Measurements from ENCODE around the gene CDY2B.
"Not testable (repeated sequence)": the region's sequence is repeated elsewhere in the genome, so short reads cannot be mapped to it uniquely, and the experiment has no call there.

The CDY2B gene

DNA sequence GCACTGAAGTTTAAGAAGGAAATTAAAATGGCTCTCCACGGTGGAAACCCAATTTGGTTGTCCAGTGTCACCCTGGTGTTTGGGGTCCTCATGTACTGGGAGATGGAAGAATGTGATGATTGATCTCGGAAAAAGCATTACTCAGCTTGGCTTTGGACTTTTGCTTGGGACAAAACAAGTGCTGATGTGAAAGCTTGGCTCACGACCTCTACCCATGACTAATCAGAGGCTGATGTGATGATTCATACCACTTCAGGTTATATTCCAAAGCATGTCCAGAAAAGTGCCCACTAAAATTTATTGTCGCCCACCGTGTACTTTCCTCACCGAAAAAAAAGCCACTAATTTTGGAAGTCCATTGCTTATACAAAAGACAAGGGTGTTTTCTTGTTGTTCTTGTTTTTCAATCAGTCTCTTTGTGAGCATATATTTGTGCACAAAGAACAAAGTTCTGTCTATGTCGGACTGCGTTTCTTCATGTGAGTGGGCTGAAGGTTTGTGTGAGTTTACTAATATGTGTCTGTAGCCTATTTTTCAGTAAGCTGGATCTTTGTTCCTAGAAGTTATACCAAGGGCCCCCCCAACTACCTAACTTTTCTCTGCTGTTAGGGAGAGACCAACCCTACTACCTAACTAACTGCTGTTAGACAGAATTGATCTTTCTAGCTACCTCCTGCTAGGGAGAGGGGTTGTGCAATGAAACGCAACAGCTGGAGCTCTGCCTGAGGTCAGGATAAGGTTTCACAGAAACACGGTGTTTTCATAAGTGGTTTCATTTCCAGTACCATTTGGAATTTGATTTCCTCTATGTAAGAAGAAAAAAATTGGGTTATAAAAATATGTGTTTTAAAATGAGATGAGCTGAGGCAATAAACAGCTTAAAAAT, 22.8 kb downstream of the CDY2B start:
- H3K9me3 ChIP-seq (ENCODE audit: control insufficient read depth in 1 of 2, low read length in 2 of 2); H3K4me1 ChIP-seq (ENCODE audit: control insufficient read depth in 1 of 2, insufficient read depth in 2 of 2, low read length in 2 of 2); H3K27ac ChIP-seq (ENCODE audit: low read depth, low read length); H3K9ac ChIP-seq (ENCODE audit: low read depth in 1 of 2, low read length in 2 of 2); H3K4me3 ChIP-seq (ENCODE audit: low read depth in 1 of 2, low read length in 2 of 2); H3K27me3 ChIP-seq (ENCODE audit: control insufficient read depth in 1 of 2, insufficient read depth in 2 of 2, low read length in 2 of 2); H3K36me3 ChIP-seq (ENCODE audit: control insufficient read depth in 1 of 2, insufficient read depth in 2 of 2, low read length in 2 of 2): not testable (repeated sequence)

DNA sequence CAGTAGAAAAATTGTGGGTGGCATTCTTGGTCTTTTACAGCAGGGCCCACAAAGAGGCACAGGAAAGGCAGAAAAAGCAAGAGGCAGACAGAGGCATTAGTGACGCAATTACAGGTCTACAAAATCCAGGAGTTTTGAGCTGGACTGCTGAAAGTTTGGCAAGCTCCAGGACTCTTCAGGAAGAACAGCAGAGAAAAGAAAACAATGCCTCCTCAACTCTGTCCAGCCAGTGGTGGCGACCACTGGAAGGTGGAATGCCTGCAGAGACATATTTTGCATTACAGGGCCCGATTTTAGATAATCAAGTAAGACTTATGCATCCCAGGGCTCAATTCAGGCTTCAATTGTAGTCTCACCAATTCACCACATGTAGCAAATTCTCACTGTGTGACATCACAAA, 23.5 kb downstream of the CDY2B start:
- H3K27me3 ChIP-seq (ENCODE audit: control insufficient read depth in 1 of 2, insufficient read depth in 2 of 2, low read length in 2 of 2); H3K4me3 ChIP-seq (ENCODE audit: low read depth in 1 of 2, low read length in 2 of 2); H3K4me1 ChIP-seq (ENCODE audit: control insufficient read depth in 1 of 2, insufficient read depth in 2 of 2, low read length in 2 of 2); H3K9me3 ChIP-seq (ENCODE audit: control insufficient read depth in 1 of 2, low read length in 2 of 2); H3K9ac ChIP-seq (ENCODE audit: low read depth in 1 of 2, low read length in 2 of 2); H3K36me3 ChIP-seq (ENCODE audit: control insufficient read depth in 1 of 2, insufficient read depth in 2 of 2, low read length in 2 of 2); H3K27ac ChIP-seq (ENCODE audit: low read depth, low read length): not testable (repeated sequence)

DNA sequence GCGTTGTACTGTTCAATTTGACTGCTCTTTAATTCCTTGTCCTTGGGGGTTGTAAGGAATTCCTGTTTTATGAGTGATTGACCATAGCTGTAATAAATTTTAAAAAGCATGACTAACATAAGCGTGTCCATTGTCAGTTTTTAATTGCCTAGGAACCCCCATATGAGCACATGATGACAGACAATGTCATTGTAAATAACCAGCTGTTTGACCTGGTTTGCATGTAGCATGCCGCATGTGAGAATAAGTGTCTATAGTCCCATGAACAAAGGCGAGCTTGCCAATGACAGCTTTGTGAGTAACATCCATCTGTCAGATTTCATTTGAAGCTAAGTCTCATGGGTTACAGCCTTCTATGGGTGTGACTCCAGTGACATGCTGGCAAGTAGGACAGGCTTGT, 30.9 kb downstream of the CDY2B start:
- not testable (repeated sequence) for H3K4me1 ChIP-seq (ENCODE audit: control insufficient read depth in 1 of 2, insufficient read depth in 2 of 2, low read length in 2 of 2); H3K4me3 ChIP-seq (ENCODE audit: low read depth in 1 of 2, low read length in 2 of 2); H3K9me3 ChIP-seq (ENCODE audit: control insufficient read depth in 1 of 2, low read length in 2 of 2); H3K27me3 ChIP-seq (ENCODE audit: control insufficient read depth in 1 of 2, insufficient read depth in 2 of 2, low read length in 2 of 2); H3K27ac ChIP-seq (ENCODE audit: low read depth, low read length); H3K36me3 ChIP-seq (ENCODE audit: control insufficient read depth in 1 of 2, insufficient read depth in 2 of 2, low read length in 2 of 2); H3K9ac ChIP-seq (ENCODE audit: low read depth in 1 of 2, low read length in 2 of 2)

DNA sequence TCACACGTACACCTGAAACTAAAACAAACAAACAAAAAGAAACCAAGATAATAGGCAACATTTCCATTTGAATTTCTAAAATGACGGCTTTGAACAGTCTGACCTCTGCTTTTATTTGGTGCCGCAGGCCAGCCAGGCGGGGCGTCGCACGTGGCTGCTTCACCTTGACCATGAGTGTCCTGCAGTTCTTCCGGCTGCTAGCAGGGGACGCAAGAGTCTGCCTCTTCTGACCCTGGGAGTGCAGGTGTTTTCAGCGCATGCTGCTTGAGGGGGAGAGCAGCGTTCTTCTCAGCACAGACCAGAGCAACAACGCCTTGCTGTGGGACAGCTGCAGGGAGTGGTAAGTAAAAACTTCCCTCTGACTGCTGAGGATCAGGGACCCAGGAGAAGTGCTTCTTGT, 47.9 kb downstream of the CDY2B start:
- H3K9me3 ChIP-seq (ENCODE audit: control insufficient read depth in 1 of 2, low read length in 2 of 2); H3K9ac ChIP-seq (ENCODE audit: low read depth in 1 of 2, low read length in 2 of 2); H3K27ac ChIP-seq (ENCODE audit: low read depth, low read length); H3K36me3 ChIP-seq (ENCODE audit: control insufficient read depth in 1 of 2, insufficient read depth in 2 of 2, low read length in 2 of 2); H3K27me3 ChIP-seq (ENCODE audit: control insufficient read depth in 1 of 2, insufficient read depth in 2 of 2, low read length in 2 of 2); H3K4me3 ChIP-seq (ENCODE audit: low read depth in 1 of 2, low read length in 2 of 2); H3K4me1 ChIP-seq (ENCODE audit: control insufficient read depth in 1 of 2, insufficient read depth in 2 of 2, low read length in 2 of 2): not testable (repeated sequence)

Data from duodenal mucosa (tissue), 2 donors.